GM21515 (cell line): Measurements from ENCODE around the gene TAMALIN.

ENCODE experiments used
- ATAC-seq: cut with Tn5 transposase; IDR thresholded peaks from one replicate; pipeline ENCODE4 v1.9.1; 2021; ENCODE audit not compliant: unreplicated experiment

The TAMALIN gene

DNA sequence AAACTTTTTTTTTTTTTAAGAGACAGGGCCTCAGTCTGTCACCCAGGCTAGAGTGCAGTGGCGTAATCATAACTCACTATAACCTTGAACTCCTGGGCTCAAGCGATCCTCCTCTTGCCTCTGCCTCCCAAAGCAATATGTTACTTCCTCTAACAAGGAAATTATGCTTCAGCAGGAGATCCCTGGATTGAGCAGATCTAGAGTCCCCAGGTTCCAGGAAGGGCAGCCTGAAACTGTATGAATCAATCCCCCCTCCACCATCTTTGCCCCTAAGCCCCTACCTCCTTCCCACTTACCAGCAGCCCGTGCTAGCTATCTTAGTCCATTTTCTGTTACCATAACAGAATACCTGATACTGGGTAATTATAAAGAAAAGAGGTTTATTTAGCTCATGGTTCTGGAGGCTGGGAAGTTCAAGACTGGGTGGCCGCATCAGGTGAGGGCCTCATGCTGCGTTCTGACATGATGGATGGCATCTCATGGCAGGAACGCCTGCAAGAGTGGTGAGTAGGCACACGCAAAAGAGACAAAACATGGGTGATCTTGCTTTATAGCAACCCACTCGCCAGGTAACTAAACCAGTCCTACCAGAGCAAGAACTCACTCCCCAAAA, 5.0 kb downstream of the TAMALIN start:
- ATAC-seq = no peak

DNA sequence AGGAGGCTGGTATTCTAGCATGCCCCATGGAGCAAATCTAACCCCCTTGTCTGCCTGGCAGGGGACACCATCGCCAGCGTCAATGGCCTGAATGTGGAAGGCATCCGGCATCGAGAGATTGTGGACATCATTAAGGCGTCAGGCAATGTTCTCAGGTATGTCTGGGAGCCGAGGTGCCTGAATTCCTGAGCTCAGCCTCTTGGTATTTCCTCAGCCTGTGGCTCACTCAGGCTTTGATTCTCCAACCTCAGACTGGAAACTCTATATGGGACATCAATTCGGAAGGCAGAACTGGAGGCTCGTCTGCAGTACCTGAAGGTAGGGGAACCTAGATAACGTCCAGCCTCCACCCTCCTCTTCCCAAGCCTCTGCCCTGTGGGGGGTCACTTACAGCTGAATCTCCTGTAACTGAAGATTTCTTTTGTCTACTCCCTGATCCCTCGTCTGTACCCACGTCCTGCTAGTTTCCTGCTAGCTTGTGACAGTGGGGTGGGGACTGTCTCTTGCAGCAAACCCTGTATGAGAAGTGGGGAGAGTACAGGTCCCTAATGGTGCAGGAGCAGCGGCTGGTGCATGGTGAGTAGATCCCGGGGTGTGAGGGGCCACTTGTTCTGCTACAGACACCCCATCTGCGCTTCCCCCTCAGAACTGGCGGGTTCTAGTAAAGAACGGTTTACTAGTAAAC, 7.0 kb downstream of the TAMALIN start:
- ATAC-seq = no peak

DNA sequence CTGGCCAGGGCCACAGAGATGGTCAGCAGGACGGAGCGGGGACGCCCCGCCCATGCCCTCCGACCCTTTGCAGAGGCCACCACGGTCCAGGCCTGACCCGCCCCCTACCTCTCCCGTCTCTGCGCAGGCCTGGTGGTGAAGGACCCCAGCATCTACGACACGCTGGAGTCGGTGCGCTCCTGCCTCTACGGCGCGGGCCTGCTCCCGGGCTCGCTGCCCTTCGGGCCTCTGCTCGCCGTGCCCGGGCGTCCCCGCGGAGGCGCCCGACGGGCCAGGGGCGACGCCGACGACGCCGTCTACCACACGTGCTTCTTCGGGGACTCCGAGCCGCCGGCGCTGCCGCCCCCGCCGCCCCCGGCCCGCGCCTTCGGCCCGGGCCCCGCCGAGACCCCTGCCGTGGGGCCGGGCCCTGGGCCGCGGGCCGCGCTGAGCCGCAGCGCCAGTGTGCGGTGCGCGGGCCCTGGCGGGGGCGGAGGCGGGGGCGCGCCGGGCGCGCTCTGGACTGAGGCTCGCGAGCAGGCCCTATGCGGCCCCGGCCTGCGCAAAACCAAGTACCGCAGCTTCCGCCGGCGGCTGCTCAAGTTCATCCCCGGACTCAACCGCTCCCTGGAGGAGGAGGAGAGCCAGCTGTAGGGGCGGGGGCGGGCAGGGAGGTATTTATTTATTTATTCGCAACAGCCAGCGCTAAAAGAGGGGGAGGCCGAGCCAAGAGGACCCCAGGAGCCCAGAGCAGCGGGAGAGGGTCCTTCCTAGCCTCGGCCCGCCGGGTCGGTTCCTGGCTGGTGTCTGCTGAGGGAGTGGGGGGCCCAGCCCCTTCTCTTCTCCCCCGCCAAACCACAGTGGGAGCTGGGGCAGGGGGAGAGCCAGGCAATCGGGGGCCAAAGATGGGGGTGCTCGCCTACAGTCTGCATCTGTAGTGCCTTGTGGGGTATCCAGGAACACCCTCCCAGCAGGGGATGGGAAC, 8.1 kb downstream of the TAMALIN start:
- ATAC-seq = no peak

DNA sequence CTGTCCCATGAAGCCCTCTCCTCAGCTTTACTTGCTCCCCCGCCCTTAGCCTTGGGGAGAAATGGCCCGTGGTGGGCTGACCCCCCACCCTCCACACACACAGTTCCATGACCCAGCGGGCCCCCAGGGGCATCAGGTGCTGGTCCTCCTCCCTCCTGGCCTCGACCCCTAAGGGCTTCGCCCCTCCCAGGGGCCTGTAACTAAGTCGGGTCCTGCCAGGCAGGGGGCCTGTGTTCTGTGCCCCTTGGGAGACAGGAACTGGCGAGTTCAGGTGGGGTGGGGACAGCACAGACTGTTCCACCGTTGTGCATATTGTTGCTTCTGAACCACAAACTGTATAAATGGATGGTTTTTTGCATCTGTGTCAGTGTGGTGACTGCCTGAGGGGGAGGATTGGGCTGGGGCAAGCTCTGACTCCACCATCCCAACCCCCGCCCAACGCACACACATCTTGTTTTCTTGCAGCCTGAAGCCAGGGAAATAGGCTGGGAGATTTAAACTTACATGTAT, 8.8 kb downstream of the TAMALIN start:
- no peak for ATAC-seq

DNA sequence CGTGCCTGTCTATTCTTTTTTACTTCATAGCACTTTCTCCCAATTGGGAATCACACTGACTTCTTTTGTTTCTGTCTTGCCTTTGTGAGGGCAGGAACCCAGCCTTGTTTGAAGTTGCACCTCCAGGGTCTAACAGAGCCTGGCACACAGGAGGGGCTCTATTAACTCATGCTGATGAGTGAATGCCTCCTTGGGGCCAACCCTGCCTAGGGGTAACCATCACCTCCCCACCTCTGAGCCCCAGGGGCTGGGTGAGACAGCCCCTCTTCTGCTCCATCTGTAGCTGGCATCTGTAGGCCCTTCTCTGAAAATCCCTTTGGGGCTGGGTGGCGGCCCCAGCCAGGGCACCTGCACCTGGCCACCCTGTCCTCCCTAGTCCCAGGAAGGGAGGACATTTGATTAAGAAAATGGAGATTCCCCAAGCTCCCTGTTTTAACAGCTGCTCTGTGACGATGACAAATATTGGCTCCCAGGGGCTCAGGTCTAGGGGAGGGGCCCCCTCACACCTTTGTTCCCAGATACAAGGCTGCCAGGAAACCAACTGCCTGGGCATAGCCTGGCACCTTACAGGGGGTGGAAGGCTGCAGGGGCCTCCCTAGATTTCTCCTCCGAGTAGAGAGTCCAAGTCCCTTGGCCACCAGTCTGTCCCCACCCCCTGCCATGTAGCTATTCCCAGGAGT, 11.8 kb downstream of the TAMALIN start:
- no peak for ATAC-seq

DNA sequence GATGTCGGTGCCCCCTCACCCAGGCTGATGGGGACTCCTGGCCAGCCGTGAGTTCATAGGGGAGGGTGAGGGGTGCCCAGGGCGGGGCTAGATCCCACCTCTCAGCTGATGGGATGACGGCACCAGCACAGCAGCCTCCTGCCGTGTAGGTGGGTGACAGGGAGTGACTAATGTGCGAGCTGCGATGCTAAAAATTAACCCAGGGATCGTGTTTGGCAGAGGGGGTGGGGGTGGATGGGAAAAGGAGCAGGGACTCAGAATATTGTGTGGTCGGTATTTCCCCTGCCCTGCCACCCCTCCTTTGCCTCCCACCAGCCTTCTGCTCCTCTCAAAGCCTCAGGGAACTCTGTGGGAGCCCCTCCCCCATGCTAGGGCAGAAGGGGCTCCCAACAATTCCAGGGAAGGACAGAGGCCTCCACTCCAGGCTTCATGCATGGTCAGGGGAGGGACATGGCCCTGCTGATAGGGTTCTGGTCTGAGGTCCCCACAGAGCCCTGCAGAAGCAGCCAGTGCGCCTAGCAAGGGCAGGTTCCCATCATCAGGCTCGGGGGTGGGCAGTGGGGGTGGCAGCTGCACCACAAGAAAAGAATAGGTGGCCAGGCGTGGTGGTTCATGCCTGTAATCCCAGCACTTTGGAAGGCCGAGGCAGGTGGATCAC, 12.5 kb downstream of the TAMALIN start:
- ATAC-seq = no peak

DNA sequence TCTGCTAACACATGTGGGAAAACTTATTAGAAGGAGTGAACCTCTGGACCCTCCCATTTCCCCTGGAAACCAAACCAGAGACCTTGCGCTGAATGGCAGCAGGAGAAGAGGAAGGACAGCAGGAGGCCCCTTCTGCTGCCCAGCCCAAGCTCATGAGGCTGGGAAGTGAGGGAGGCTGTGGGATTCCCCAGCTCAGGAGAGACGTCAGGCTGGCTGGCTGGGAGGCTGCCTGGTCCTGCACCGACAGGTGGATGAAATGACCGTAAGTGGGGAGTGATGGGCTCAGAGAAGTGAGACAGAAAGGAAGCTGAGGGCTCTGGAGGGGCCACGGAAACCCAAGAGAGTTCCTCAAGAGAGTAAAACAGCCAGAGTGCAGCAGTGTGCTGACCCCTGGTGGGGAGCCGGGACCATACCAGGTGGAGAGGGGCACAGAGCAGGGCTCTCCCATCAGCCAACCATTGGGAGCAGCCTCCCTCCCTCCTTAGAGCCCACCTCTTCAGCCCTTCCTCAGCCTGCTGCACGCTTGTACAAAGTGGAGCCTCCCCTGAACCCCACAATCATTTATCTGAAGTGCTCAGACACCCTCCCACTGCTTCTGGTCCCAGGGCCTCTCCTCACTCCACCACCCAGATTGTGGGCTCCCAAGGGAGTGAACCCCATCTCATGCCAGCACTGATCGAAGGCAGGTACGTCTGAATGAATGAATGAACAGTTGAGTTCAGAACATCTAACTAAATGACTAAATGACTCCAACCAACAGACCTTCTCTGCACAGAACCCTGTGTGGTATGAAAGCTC, 14.0 kb downstream of the TAMALIN start:
- no peak for ATAC-seq

DNA sequence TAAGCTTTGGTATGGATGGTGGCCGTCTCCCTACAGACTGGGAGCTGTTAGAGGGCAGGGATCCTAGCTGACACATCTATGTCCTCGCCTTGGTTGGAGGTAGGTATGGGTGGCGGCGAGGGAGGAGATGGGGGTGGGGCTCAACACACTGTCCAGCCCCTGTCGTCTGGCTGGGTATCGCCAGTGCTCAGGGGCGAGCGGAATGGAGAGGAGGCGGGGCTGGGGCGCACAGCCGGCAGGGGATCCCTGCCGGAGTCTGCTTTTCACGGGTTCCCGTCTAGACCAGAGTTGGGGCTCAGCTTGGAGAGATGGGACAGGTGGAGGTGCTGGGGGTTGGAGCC, 16.1 kb downstream of the TAMALIN start:
- no peak for ATAC-seq

DNA sequence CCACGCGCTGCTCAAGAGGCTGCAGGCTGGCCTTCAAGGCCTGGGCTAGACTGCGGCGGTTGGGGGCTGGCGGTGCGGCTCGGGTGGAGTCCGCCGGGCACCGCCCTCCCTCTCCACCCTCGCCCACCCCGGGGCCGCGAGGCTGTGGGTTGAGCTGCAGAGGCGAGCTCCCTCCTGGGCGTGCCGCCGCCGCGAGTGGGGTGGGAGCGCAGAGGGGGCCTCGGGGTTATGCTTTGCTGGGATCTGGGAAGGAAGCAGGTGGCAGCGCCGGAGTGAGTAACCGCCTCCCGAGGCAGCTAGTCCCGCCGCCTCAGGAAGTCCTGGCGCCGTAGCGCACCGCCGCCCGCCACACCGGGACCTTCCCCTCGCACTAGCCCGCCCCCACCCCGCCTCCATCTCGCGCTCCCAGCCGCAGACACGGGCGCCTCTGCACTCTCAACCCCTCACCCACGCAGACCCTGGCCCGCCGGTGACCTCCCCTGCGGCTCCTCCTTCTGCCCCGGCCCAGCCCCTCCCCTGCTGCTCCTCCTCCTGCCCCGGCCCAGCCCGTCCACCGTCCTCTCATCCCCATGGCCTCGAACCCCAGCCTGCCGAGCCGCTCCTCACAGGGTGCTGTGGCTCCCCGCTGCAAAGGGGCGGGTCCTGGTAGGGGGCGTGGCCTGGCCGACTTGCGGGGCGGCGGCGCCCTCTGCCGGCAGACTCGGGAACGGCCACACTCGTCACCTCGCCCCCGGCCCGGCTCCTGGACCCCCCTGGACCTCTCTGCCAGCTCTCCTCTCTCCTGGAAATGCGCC, 16.6 kb downstream of the TAMALIN start:
- ATAC-seq = no peak

DNA sequence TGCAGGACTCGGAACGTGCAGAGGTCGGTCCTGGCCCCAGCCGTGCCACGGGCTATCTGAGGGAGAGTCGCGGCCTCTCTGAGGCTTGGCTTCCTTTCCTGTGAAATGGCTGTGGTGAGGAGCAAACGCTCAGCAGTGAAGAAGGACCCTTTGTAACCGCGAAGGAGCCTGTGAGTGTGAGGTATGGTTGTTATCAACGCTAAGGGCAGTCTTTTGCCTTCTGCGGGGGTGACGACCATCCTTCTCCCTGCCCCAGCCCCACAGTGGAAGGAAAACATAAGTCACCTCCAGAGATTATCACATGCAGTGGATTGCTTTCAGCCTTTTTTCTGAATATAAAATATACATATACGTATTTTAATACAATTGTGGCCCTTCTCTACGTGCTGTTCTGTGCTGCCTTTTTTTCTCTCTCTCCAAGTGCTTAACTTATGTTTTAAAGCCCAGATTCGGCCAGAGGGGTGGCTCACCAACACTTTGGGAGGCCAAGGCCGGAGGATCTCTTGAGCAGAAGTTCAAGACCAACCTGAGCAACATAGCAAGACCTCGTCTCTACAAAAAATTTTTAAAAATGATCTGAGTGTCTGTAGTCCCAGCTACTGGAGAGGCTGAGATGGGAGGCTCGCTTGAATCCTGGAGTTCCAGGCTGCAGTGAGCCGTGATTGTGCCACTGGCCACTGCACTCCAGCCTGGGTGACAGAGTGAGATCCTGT, 17.4 kb downstream of the TAMALIN start:
- no peak for ATAC-seq

DNA sequence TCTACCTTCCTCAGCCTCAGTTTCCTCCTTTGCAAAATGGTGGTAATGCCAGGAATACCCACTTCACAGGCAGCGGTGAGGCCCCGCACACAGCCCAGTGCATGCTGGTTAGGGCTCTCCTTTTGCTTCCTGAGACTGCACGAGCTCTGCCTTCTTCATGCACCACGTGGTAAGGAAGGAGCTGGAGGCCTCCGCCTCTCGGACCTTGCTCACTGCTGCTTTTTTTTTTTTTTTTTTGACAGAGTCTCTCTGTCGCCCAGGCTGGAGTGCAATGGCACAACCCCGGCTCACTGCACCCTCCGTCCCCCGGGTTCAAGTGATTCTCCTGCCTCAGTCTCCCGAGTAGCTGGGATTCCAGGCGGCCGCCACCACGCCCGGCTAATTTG, 18.1 kb downstream of the TAMALIN start:
- no peak for ATAC-seq

DNA sequence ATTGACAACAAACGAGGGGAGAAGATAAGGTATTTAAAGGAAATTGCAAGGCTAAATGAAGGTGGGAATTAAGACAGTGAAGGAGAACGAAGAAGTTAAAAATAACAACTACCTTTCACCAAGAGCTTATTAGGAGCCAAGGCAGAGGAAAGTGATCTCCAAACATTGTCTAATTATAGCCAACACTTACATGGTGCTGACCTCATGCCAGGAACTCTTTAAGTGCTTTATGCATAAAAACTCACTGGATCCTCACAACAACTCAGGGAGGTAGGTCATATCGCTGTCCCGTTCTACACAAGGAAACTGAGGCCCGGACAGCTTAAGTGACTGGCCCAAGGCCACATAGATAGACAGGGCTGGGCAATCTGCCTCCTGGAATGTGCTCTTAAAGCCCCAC, 19.5 kb downstream of the TAMALIN start:
- no peak for ATAC-seq

DNA sequence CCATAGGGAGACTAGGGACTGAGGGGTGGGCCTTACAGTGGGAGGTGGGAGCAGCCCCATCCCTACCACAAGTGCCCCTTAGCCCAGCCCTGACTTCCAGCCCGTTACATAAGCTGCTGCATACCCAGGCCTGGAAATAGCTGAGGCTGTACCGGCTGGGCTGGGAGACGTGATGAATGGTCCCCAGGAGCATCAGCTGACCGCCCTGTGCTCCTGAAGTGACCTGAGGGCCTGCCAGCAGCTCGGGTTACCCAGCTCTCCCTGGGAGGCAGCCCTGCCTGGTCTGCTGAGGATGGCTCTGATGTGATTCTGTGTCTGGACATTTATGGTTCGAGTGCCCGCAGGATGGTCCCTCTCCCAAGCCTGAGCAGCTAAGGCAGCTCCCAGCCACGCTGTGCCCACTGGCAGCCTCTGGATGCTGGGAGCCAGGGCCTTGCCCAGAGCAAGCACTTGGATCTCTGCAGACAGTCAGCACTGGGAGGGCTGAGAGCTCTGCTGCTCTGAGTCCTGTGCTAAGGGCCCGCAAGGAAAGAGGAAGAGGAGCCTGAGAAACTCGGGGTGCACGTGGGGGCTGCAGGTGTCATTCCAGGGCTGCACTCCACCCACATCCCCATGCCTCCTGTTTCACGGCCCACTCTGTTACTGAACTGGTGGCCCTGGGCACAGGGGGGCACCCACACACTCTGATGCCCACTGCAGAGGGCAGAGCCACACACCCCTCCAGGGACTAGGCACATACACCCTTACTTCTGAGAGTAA, 20.5 kb downstream of the TAMALIN start:
- ATAC-seq = no peak

DNA sequence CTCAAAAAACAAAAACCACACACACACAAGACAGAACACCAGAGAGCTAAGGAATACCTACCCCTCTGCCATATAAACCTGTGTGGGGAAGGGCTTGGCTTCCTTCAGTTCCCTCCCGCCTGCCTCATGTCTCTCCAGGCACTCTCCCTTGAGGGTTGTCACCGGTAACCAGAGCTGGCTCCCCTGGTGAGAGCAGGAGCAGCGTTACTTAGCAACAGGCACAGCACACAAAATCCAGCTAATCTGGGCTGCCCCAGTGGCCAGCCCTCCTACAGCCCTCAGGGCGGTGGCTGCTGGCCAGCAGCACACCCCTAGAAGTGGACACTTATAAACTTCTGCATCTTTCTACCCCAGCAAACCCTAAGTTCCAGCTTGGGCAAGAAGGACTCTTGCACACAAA, 22.9 kb downstream of the TAMALIN start:
- no peak for ATAC-seq

DNA sequence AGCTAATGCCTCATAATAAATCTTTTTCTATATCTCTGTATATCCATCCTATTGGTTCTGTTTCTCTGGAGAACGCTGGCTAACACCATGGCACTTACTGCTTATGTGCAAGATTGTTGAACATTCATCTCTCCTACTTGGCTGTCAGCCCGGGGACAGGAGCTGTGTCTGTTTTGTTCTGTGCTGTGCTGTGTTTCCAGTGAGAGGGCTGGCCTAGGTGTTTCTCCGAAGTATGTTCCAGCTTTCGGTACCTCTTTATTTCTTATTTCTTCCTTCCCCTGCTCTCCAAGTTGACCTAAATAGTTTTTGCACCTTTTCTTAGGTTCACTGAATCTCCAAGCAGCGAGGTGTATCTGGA, 25.7 kb downstream of the TAMALIN start:
- ATAC-seq = no peak

DNA sequence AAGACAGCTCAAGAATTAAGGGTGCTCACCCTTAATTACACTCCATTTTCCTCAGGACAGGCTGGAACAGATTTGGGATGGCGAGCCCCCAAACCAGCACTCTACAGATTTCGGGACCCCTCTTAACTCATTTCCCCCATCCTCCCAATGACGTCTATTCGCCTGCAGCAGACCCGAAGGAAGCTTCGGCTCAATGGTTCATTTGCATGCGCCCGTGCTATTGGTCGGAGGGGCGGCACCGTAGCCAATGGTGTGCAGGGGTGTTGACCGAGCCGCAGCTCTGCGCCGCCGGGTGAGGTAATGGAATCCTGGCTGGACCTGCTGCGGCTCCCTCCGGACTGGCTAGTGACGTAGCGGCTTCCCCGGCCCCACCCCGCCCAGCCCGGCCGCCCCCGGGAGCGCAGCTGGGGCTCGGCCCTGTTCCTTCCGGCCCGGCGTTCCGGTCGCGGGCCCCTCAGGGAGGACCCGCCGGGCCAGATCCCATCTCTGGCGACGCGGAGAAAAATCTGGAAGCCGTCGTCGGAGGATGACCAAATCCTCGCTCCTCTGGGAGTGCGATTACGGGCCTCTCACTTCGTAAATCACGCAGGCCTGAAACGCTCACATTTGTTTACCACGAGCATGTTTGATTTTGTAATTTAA, 26.2 kb downstream of the TAMALIN start:
- ATAC-seq = peak; percentile 87

DNA sequence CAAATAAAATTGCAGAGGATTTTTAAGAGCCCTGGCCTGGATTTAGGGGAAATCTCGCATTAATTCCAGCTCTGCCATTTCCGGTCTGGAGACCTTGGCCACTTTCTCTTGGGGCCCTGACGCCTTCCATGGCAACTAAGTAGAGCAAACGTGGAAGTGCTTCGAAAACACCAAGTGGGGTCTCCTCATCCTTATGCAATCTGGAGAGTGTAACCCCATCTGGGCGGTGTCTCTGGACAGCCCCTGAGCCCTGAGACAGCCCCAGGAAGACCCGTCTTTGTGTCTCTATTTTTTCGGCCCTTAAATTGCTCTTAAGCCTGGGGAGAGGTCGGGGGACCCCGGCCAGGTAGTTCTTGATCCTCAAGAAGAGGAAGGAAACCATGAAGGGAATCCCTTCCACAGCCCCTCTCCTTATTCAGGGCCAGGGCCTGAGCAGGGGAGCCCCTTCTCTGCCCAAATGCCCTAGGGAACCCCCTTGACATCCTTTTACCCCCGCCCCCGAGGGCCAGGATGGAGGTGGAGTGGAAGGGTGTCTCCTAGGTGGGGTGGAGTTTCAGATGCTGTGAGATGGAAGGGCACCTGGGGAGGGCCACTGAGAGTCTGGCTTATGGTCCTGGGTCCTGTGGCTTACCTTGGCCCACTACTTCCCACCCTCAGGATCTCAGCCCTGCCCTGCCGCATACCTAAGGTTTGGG, 26.8 kb downstream of the TAMALIN start:
- ATAC-seq = no peak
